GM19240 (cell line): Measurements from ENCODE around the gene KCNQ4.

Experiments used
- DNase-seq: peaks from one replicate; pipeline ENCODE4 v3.0.0; 2011; ENCODE audit warnings: low spot score; ENCODE audit not compliant: insufficient read length

The KCNQ4 gene

DNA sequence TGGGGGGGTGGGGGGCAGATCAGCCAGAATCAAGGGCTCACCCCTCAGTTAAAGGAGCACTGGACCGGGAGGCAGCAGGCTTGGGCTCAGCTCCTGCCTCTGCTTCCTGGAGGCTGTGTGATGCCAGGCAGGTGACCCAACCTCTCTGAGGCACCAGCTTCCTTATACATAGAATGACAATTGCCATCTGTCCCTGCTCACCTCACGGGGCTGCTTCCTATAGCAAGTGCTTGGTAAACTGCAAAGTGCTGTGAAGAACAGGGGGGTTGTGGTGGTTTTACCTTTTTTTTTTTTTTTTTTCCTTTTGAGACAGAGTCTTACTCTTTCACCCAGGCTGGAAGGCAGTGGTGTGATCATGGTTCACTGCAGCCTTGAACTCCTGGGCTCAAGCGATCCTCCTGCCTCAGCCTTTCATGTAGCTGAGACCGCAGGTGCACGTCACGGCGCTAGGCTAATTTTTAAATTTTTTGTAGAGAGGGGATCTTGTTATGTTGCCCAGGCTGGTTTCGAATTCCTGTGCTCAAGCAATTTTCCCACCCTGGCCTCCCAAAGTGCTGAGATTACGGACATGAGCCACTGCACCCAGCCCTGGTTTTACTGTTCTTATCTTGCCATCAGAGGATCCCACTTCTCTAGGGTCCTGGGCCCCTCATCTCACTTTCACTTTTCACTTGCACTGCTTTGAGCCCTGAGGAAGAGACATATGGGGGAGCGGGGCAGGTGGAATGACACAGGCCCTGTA is 11.6 kb downstream of the KCNQ4 start:
- no peak for DNase-seq

DNA sequence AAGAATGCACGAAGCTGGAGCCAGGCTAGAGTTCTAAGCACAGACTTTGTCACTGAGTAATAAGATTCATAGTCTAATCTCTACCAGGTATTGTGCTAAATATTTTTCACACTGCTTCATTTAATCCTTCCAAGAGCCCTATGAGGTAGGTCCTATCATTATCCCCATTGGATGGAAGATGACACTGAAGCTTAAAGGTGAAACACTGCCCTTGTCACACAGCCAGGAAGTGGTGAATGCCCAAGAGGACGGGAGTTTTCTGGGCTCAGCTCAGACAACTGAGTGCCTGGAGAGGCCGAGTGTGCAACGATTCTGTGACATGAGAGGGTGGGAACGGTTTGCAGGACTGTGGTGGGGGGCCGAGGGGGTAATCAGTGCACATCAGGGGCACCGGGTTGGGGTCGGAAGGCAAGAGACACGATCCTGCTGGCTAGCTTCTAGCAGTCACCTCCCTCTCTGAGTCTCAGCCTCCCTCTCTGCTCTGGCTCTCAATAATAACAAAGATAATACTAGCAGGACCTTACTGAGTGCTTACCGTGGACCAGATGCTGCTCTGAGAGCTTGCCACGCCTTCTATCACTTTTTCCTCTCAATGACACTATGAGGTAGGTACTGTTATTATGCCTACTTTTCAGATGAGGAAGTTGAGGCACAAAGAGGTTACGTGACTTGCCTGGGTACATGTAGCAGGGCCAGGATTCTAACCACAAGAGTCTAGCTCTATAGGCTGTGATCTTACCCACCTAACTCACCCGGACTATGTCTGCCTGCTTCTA is 12.4 kb downstream of the KCNQ4 start:
- DNase-seq = no peak

DNA sequence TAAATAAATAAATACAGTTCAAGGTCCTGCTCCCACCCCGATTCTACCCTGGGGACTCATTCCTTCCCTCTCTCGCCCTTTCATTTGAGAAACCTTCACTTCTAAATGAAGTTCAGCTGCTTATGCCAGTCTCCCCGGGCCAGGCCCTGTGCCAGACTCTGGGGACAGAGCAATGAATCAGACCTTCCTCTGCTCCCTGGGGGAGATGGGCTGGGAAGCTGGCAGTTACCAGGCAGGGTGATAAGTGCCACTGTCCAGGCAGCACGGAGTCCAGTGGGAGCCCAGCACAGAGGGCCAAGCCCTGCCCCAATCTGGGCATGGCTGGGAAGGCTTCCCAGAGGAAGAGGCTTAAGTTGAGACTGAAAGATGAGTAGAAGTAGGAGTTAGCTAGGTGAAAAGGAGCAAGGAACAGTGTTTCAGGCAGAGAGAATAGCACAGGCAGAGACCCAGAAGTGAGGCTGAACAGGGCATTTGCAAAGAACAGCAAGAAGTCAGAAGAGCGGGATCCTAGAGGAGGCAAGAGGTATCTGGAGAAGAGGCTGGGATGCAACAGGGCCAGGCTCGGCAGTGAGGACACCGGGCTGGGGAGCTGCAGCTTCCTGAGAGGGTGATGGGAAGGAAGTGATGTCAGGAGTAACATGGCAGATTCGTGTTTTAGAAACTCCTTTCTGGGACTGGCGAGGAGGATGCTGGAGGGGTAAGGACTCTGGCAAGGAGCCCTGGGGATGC is 13.5 kb downstream of the KCNQ4 start:
- DNase-seq = no peak

DNA sequence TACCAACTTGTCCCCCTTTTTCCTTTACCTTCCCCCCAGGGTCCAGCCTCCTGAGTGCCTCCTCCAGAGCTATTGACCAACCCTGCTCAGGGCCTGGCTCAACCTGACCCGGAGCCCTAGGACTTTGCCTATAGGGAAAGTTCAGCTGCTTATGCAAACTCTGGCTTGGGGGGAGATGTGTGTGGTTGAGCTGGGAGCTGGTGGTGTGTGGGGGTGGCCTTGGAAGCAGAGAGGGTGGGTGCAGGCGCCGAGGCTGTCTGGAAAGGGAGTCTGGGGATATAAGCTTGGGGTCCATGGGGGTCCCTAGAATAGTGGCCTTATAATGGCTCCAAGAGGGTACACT is 14.1 kb downstream of the KCNQ4 start:
- DNase-seq = no peak

DNA sequence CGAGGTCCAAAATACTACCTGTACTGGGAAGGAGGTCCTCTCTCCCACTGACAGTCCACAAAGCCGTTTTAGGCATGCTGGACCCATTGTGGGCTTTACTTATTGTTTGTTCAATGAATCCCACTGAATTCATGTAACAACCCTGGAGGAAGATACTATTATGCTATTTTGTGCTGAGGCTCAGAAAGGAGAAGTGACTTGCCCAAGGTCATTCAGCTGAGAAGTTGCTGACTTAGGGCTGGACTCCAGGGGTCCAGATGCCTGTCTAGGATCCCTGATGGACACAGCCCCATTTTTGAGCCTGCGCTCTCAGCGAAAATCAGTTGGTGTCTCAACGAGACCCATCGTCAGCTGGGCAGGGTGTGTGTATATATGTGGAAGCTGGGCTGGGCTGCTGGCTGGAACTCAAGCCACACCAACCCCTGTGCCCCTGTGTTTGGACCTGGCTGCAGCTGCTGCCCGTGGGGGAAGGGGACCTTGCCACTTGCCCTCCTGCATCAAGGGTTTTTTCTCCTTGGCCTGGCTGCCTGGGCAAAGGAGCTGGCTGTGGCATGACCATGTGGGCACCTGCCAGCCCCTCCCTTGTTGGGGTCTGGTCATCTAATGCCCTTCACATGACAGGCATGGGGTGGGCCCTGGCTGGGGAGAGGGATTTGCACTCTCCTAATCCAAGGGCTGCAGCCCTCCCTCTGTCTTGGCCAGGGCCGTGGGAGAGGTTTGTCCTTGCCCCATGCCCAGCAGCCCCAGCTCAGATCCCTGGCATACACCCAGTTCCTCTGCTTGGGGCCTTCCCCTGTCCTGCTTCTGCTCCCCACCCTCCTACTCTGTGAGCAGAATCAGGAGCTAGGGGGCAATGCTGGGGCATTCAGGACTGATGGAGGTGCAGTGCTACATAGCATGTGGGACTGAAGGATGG is 15.0 kb downstream of the KCNQ4 start:
- DNase-seq = no peak

DNA sequence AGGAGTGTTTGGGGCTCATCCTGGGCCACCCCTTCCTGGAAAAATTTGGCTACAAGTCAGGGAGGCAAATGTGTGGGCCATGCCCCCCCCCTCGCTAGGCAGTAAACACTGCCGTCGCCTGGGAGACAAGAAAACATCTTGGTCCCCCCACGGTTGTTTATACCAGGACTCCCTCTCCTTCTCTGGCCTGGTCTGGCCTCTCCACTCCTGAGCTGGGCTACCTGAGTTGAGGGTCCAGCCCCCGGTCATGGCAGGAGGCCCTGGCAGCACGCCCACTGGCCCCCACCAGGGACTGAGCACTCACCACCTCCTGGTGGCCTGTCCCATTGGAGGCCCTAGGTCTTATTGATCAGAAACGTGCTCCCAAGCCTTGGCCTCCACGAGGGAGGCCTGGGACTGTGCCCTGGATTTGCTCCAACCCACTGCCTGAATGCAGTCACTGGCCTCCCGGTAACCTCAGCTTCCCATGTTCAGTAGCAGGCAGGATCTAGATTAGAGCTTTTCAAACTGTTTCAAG is 15.8 kb downstream of the KCNQ4 start:
- no peak for DNase-seq

DNA sequence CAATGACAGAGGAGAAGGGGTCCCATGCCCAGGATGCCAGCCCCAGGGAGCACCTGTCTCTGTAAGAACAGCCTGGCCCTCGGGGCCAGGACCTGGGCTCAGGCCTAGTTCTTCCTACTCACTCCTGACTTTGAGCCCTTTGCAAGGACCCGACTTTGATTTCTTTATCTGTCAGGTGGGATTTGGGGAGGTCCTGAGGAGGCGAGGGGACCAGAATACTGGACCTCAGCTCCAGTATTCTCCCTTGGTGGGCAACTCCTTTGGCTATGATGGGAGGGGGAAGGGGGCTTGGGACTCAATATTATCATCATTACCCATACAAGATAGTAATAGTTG is 18.1 kb downstream of the KCNQ4 start:
- DNase-seq = no peak

DNA sequence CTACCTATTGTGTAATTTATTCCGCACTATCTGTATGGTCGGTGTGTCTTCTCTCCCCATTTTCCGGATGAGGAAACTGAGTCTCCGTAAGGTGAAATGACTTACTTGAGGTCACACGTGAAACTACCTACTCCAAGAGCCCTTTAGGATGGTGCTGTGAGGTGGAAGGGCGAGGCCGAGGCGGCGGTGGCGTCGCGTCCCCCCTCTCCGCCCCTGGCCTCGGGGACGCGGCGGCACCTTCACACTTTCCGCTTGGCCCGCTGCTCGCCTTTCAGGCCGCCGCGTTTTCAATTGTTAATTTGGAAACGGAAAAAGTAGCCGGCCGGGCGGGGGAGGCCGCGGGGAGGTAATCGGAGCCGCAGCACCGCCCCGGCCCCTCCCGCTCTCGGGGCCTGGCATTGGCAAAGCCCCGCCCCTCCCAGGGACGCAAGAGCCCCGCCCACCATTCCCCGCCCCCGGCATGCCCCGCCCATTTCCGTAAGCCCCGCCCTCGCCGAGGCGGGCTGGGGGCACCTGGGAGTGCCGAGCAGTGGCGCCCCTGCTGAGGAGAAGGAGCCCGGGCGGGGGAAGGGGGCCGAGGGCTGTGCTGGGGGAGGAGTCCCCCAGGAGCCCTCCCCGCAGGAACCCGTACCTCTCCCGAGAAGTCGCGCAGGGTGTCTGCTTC is 18.6 kb downstream of the KCNQ4 start:
- peak; percentile 81 for DNase-seq

DNA sequence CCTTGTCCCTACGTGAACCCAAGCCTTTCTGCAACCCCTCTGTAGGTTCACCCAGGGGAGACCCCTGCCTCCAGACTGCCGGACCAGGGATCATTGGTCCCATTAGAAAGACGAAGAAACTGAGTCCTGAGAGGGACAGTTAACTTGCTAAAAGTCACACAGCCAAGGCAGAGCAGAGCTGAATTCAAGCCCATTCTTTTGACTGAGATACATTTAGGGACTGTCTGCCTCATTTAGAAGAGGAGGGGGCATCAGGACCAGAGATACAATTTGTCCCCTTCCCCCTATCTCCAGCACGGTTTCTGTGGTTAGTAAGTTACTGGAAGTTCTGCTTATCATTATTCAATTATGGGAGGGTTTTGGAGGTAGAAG is 19.1 kb downstream of the KCNQ4 start:
- DNase-seq = no peak

DNA sequence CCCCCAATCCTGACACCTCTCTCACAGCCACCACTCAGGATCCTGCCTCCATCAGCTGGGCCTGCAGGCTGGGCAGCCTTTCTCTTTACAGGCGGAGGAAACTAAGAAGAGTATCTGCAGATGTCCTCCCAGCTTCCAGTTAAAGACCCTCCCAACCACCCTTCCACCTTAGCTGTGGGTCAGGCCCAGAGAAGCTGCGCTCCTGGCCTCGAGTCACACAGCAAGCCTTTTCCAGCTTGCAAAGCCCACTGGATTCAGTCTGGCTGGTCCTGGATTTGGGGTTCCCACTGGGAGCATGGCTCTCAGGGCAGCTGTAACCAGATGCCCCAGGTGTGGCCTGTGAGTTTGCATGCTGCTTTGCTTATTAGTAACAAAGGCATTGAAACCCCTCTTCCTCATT is 19.9 kb downstream of the KCNQ4 start:
- DNase-seq = no peak

DNA sequence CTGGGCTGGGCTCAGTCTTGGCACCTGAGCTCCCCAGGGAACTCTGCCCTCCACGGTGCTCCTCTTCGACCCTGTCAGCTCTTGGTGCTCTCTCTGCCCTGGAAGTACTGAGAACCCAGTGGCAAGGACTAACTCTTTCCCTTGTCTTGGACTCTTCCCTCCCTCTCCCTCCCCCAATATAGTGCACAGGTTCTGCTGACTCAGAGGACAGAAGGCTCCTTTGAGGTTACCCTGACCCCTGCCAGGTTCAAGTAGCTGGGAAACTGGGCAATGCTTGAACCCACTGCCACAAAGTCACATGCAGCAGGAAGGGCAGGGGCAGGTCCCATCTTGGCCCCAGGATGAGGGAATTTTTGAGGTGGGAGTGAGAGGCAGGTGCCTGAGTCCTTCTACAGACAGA is 20.3 kb downstream of the KCNQ4 start:
- DNase-seq = no peak

DNA sequence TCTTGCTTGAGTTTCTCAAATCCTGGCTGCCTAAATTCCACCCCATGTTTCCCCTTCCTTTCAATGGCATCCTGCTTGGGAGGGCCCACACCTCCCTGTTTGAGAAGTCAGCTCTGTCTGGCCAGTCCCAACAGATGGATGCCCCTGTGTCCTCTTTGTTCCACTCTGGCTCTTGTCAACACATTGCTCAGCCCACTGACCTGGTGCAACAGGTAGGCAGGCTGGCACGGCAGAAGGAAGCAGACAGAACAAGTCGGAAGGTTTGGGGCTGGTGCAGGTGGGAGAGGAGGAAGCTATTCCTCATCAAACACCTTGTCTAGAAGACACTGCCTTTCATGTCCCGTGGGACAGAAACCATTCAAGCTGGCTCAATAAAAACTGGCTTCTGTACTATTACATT is 22.7 kb downstream of the KCNQ4 start:
- DNase-seq = no peak

DNA sequence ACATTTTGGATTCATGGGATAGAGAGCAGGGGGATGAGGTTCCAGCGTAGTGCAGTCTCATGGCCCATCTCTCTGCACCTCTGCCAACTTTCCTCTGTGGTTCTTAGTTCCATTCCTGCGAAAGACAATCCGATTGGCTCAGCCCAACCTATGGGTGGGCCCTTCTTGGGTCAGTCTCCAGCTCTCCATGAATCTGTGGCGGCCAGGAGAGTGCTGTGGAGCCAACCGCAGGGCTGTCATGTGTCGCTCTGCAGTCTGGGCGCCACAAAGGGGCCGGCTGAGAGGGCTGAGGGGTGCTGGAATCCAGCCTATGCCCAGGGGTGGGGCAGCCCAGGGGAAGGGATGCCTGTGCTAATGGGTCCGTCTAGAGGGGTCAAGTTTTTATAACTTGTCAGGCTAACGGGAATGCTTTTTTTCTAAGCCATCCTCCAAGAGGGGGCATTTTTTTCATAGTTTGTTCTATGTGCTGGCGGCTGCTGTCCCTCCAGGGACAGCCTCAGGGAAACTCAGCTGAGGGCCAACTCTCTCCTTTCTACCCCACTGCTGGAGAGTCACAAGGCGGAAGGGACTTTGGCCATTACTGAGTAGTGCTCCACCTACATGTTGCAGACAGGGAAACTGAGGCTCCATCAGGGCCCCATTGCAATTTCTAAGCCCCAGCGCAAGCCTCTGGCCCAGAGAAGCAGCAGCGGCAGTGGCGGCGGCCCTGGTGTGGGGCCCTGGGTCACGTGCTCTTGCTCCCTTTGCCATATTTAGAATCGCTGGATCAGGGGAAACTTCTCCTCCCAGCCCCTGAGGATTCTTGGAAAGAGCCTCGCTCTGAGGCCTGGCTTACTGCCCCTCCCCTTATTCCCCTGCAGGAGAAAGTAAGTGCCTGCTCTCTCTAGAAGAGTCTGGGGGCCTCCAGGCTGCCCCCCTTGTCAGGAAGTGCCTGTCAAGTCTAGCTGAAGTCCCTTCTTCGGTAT is 23.4 kb downstream of the KCNQ4 start:
- no peak for DNase-seq

DNA sequence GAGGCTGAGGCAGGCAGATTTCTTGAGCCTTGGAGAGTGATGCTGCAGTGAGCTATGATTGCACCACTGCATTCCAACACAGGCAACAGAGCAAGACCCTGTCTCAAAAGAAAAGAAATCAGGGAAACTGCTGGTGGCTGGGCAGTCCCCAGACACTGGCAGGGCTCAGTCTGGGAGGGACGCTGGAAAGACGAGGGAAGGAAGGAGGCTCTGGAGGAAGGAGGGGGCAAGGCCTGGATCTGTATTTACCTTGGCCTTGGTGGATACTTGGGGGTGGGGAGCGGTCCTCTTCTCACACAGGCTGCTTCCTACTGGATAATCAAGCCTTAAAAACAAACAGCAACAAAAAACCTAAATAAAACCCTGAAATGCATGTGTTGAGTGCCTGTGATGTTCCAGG is 24.4 kb downstream of the KCNQ4 start:
- no peak for DNase-seq

DNA sequence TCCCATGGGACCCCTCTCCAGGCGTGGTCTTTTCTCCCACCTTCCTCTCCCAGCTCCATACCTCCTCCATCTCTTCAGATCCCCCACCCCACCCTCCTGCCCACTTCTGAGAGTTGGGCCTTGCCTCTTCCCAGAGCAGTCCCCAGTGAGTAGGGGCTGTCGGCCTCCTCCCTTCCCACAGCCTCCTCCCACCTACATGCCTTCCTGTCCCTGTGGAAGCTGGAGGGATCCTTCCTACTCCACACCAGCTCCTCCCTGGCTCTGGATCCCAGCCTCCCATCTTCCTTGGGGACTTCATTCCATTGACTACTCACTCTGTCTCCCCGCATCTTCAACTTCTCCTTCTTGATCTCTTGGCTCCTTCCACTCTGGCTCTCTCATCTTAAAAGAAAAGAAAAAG is 24.9 kb downstream of the KCNQ4 start:
- no peak for DNase-seq

DNA sequence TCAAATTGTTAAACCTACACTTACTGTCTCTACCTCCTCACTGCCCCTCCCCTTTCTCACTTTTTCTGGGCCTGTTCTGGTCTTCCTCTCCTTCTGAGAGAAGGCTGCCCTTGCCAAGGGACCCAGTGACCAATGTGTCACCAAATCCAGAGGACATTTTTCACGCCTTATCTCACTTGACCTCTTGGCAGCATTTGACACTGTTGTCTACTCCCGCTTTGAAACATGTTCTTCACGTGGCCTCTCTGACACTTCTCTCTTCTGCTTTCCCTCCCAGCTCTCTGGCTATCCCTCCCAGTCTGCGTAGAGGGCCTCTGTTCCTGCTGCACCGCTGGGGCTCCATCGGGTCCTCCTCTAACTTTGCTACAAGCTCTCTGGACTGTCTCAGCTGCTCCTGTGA is 25.3 kb downstream of the KCNQ4 start:
- DNase-seq = no peak

DNA sequence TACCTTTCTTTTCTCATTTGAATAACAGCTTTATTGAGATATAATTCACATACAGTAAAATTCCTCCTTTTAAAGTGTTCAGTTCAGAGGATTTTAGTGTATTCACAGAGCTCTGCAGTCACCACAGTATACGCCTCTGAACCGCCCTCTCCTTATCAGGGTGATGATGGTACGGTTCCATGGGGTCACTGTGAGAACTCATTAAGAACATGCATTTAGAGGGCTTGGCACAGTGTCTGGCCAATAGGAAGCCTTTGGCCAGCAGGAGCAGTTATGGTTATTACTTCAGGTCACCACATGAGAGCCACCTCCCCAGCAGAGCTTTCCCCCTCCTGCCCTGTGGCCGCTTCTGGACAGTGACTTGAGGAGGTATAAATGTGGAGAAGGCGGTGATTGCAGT is 27.3 kb downstream of the KCNQ4 start:
- no peak for DNase-seq

DNA sequence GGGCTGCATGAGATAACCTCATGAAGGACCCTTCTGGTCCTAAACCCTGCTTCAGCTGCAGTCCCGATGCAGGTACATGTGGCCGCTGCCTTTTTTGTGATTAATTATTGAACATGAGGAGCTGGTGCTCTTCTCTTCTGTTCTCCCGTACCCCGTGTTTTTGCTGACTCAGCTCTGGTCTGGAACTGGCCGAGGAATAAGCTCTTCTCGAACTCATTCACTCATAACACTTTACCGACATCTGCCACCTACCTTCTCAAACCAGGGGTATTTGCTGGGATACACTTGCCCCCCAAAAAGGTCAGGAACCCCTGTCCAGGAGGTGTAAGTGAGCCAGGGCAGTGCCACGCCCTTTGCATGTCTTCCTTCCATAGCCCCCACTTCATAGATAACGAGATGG is 31.8 kb downstream of the KCNQ4 start:
- DNase-seq = no peak

DNA sequence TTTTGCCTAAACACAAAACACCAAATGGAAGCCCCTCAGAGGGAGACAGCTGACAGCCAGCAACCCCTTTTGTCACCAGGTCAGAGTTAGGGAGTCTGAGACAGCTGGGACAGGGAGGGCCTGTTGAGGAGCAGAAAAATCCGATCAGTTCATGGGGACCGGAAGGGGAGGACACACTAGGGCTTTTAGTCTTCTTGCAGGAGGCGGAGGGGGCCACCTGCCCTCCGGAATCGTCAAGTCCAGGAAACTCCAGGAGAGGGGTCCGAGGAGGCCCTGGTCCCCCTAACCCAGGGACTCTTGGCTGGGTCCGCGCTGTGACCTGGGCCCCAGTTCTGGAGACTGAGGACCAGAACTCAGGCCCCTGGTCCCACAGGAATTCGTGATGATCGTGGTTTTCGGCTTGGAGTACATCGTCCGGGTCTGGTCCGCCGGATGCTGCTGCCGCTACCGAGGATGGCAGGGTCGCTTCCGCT is 34.2 kb downstream of the KCNQ4 start:
- DNase-seq = no peak
